DND-41 (cell line): Measurements from ENCODE around the gene LRRC30.

Source experiments
- ATAC-seq: fragments of 200-7000 bp; cut with Tn5 transposase; 3 replicates; pipeline ENCODE4 v1.9.1; 2021; ENCODE audit warnings: low read depth; ENCODE audit not compliant: insufficient read depth
- DNase-seq: peaks from one replicate; pipeline ENCODE4 v3.0.0-alpha.2; 2020
- H2AFZ ChIP-seq: 2 replicates; pipeline ENCODE4 v1.6.0; 2012; ENCODE audit warnings: low read depth, low read length
- H3K27ac ChIP-seq: 2 replicates; pipeline ENCODE4 v1.5.1; 2012; ENCODE audit warnings: low read length, inconsistent platforms
- H3K27me3 ChIP-seq: fragments of 200-600 bp; sonication (generic); 2 replicates; pipeline ENCODE4 v1.6.0; 2012; ENCODE audit warnings: low read length, mild to moderate bottlenecking, inconsistent platforms; ENCODE audit not compliant: insufficient read depth, poor library complexity
- H3K36me3 ChIP-seq: 2 replicates; pipeline ENCODE4 v1.5.1; 2012; ENCODE audit warnings: low read length, inconsistent platforms; ENCODE audit not compliant: insufficient read depth
- H3K4me1 ChIP-seq: 2 replicates; pipeline ENCODE4 v1.5.1; 2012; ENCODE audit warnings: mild to moderate bottlenecking, low read length; ENCODE audit not compliant: insufficient read depth
- H3K4me2 ChIP-seq: 2 replicates; pipeline ENCODE4 v1.6.0; 2012; ENCODE audit warnings: mild to moderate bottlenecking, moderate library complexity, low read length, inconsistent platforms; ENCODE audit not compliant: insufficient read depth
- H3K4me3 ChIP-seq, 2 experiments: fragments of 200-600 bp in 1 of 2; shearing (Covaris generic) in 1 of 2; 2 replicates each; pipeline ENCODE4 v1.5.1; 2012 to 2016; ENCODE audit warnings: inconsistent platforms in 2 of 2, low read length in 2 of 2, mild to moderate bottlenecking in 2 of 2, low read depth in 1 of 2, moderate library complexity in 1 of 2
- H3K79me2 ChIP-seq: 2 replicates; pipeline ENCODE4 v1.6.0; 2012; ENCODE audit warnings: low read length, inconsistent platforms; ENCODE audit not compliant: insufficient read depth
- H3K9ac ChIP-seq: 2 replicates; pipeline ENCODE4 v1.6.0; 2012; ENCODE audit warnings: low read depth, mild to moderate bottlenecking, inconsistent platforms, low read length, moderate library complexity
- H3K9me3 ChIP-seq: 2 replicates; pipeline ENCODE4 v1.5.1; 2012; ENCODE audit warnings: low read length, moderate library complexity, mild to moderate bottlenecking, inconsistent platforms; ENCODE audit not compliant: insufficient read depth, severe bottlenecking
- H4K20me1 ChIP-seq: 2 replicates; pipeline ENCODE4 v1.6.0; 2012; ENCODE audit warnings: low read length; ENCODE audit not compliant: insufficient read depth
- EZH2 ChIP-seq: IDR thresholded peaks from 3 replicates; pipeline ENCODE4 v1.6.1; 2012; ENCODE audit warnings: borderline replicate concordance, low read depth, mild to moderate bottlenecking, moderate library complexity, low read length, inconsistent platforms; ENCODE audit not compliant: severe bottlenecking

LRRC30 gene

GRCh38 chr18:7281579-7281978, 50.7 kb downstream of the LRRC30 start:
- TF ChIP-seq EZH2: no peak
- H4K20me1 ChIP-seq: no peaks in the 10 kb centered on the region
- H3K27me3 ChIP-seq: no peaks in the 10 kb centered on the region
- no peak overlapping the region for H3K4me2 ChIP-seq
- H3K4me3 ChIP-seq: no peak overlapping the region
- ATAC-seq: no peak
- no peaks in the 10 kb centered on the region for H3K79me2 ChIP-seq
- no peaks in the 10 kb centered on the region for H3K36me3 ChIP-seq
- H2AFZ ChIP-seq: no peak overlapping the region
- H3K4me1 ChIP-seq: no peaks in the 10 kb centered on the region
- H3K9ac ChIP-seq: no peak overlapping the region
- H3K27ac ChIP-seq: no peak overlapping the region
- DNase-seq: no peak
- no peaks in the 10 kb centered on the region for H3K9me3 ChIP-seq
